Uterus (tissue), 4 donors: Measurements from ENCODE around the gene GATAD2B. TPM values are rescaled to one million over a fixed set of nuclear protein-coding genes. Genes with fewer than 3 reads are reported as not detected.

Experiments used
- DNase-seq, 2 donors: peaks; one replicate each; pipeline ENCODE4 v3.0.0-alpha.2; 2019 to 2020
- H3K27ac ChIP-seq, 2 donors: fragments of 200-600 bp; sonication (generic); 1 replicate in 1 of 2; 2 replicates in 1 of 2; pipeline ENCODE4 v1.5.1; 2016 to 2018
- H3K27me3 ChIP-seq, 2 donors: fragments of 200-600 bp; sonication (generic); one replicate each; pipeline ENCODE4 v1.5.1; 2018 to 2019; ENCODE audit warnings: control low read depth in 1 of 2
- H3K36me3 ChIP-seq, 2 donors: fragments of 200-600 bp; sonication (generic); one replicate each; pipeline ENCODE4 v1.5.1; 2019; ENCODE audit warnings: control low read depth in 1 of 2
- H3K4me1 ChIP-seq, 2 donors: fragments of 200-600 bp; sonication (generic); one replicate each; pipeline ENCODE4 v1.5.1; 2018 to 2019; ENCODE audit warnings: control low read depth in 1 of 2
- H3K4me3 ChIP-seq, 2 donors: fragments of 200-600 bp; sonication (generic); 1 replicate in 1 of 2; 2 replicates in 1 of 2; pipeline ENCODE4 v1.5.1; 2018 to 2019; ENCODE audit warnings: mild to moderate bottlenecking in 1 of 2
- H3K9me3 ChIP-seq, 2 donors: fragments of 200-600 bp; sonication (generic); one replicate each; pipeline ENCODE4 v1.5.1; 2019; ENCODE audit warnings: control low read depth in 1 of 2
- CTCF ChIP-seq, 4 experiments: fragments of 200-600 bp in 2 of 4; fragments of 450-650 bp in 2 of 4; sonication (generic) in 2 of 4; IDR thresholded peaks; one replicate each; pipeline ENCODE4 v1.5.1; 2016 to 2019; ENCODE audit warnings: antibody characterized with exemption in 4 of 4, mild to moderate bottlenecking in 2 of 4, moderate library complexity in 1 of 4
- POLR2A ChIP-seq, 2 donors: fragments of 450-650 bp; IDR thresholded peaks; one replicate each; pipeline ENCODE4 v1.6.1; 2016; ENCODE audit warnings: antibody characterized with exemption in 2 of 2, mild to moderate bottlenecking in 1 of 2, moderate library complexity in 1 of 2
- intact Hi-C: fragments of 100-400 bp; cut with DNase I; formaldehyde crosslinking; loops from one replicate; pipeline ENCODE4 v1.15.1; 2023; ENCODE audit warnings: low total_unique reads
- total RNA-seq, 4 donors: library from RNA; depleted of rRNA in 3 of 4; stranded (reverse); fragments of >200 nt in 3 of 4; gene quantifications; one replicate each; pipeline versions ENCODE4 v1.1.0 to v1.2.4, GENCODE V29; 2014 to 2023
- donor health status: DM: yes; HTN: yes; CAD: no.

The GATAD2B gene
- total RNA-seq, 4 donors from 2014 or later, result 7.1 to 79.0 (median 26.6) TPM

DNA sequence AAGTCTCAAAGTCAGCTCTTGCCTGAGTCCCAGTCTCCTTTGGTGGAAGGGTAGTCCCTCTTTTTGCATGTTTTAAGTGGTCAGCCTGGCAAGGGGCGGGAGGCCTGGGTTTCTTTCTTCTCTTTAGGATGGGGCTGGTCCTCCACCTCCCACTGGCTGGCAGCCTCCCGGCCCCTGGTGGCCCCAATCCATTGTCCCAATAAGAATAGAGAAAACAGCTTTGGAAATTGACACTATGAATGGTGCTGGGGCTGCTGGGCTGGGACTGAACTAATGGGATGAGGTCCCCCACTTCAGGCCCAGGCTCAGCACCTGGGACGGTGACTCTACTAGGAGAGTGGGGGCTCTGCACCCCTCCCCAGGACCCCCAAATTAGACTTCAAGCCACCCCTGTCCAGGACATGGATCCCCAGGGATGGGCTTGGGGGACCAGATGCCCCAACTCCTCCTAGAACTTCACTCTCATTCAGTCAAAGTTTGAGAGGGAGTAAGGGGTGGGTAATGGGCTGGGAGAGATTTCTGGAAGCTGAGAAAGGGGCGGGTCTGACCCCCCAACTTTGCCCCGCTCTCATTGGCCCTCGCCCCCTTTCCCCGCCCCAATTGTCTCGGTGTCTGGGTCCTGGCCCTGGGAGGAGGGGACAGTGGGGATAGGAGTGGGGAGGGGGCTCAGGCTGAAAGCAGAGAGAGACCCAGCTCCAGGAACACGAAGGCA is 129.4 kb downstream of the GATAD2B start:
- peaks cover 0 to 3% of the 10 kb centered on the region in 2 donors for H3K4me1 ChIP-seq
- no peaks in the 10 kb centered on the region for H3K36me3 ChIP-seq
- no peaks in the 10 kb centered on the region for H3K27me3 ChIP-seq
- intact Hi-C loops, result loop anchor here (10.0 kb wide), 1 partner anchor 181 kb away; the partner anchor contains the start of gene JTB
- TF ChIP-seq POLR2A (IDR thresholded peaks at IDR 0.05) (no peak), CTCF (IDR thresholded peaks at IDR 0.05) (no peak)
- no peaks in the 10 kb centered on the region for H3K9me3 ChIP-seq
- no peak overlapping the region for H3K27ac ChIP-seq
- no peak overlapping the region for H3K4me3 ChIP-seq
- DNase-seq, result no peak

DNA sequence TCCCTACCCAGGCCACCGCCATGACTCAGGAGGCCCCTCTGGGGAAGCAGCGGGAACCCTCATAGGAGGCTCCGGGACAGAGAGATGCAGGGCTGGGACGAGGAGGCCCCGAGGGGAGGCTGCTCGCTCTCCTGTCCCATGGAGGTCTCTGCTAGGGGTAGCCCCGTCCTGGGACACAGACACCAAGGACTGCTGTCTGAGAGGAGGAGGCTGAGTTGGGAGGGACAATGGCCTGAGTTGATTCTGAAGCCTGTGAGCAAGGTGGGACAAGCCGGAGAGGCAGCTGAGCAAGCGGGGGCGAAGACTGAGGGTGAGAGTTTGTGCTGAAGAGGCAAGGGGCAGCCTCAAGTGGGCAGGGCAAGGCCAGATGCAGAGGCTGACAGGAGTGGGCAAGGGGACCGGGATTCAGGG is 130.1 kb downstream of the GATAD2B start:
- no peak for TF ChIP-seq CTCF (IDR thresholded peaks at IDR 0.05)
- no peak for TF ChIP-seq POLR2A (IDR thresholded peaks at IDR 0.05)
- no peak for DNase-seq
- intact Hi-C loops, result loop anchor here (10.0 kb wide), 1 partner anchor 182 kb away; the partner anchor contains the start of gene JTB

DNA sequence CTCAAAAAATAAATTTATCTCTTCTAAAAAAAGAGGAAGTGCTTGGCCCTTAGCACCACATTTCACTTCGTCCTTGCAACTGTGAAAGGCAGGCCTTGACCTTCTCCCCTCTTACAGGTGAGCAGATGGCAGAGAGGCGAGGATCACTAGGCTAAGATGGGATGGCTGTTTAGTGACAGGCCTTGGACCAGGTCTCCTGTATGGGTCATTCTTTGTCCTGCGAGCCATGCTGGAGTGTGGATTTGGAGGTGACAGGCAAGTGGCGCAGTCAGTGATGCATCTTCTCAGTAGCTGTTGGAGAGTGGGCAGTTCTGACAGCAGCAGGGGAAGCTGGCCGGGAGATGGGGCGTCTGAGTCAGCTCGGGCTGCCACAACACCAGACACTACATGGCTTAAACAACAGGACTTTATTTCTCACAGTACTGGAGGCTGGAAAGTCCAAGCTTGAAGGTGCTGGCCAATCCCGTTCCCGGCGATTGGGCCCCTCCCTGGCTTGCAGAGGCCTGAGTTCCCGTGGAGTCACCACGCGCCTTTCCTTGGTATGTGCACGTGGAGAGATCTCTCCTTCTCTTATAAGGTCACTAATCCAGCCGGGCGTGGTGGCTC is 131.0 kb downstream of the GATAD2B start:
- intact Hi-C loops, result loop anchor here (10.0 kb wide), 1 partner anchor 183 kb away; the partner anchor contains the start of gene JTB
- Histone ChIP-seq H3K27me3 (no peaks in the 10 kb centered on the region), H3K36me3 (no peaks in the 10 kb centered on the region), H3K9me3 (no peaks in the 10 kb centered on the region), H3K4me1 (peaks cover 0 to 3% of the 10 kb centered on the region in 2 donors), H3K4me3 (no peak overlapping the region), H3K27ac (peak overlapping the region; percentile 92 to 95)
- TF ChIP-seq CTCF (IDR thresholded peaks at IDR 0.05), result no peak
- TF ChIP-seq POLR2A (IDR thresholded peaks at IDR 0.05), result no peak
- DNase-seq, result no peak

More for the DNA sequence above, 130.1 kb downstream of the GATAD2B start:
- H3K4me3 ChIP-seq, result no peak overlapping the region
- no peaks in the 10 kb centered on the region for H3K36me3 ChIP-seq
- no peaks in the 10 kb centered on the region for H3K9me3 ChIP-seq
- H3K27me3 ChIP-seq, result no peaks in the 10 kb centered on the region
- no peak overlapping the region for H3K27ac ChIP-seq
- H3K4me1 ChIP-seq, result peaks cover 0 to 3% of the 10 kb centered on the region in 2 donors

DNA sequence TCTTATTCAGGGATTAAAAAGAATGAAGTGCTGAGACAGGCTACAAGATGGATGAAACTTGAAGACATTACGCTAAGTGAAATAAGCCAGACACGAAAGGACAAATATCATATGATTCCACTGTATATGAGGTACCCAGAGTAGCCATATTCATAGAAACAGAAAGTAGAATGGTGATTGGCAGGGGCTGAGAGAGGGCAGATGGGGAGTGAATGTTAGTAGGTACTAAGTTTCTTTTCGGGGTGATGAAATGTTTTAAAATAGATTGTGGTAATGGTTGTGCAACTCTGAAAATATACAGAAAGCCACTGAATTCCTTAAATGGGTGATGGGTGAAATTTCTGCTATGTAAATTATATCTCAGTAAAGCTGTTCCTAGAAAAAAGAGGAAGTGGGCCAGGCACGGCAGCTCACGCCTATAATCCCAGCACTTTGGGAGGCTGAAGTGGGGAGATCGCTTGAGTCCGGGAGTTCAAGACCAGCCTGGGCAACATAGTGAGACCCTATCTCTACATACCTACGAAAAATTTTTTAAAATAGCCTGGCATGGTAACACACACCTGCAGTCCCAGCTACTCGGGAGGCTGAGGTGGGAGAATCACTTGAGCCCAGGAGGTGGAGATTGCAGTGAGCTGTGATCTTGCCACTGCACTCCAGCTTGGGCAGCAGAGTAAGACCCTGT is 131.7 kb downstream of the GATAD2B start:
- DNase-seq, result peak in 1 of 2 donors; percentile 47
- H3K4me3 ChIP-seq, result peak overlapping the region in 1 of 2 donors; percentile 28
- no peaks in the 10 kb centered on the region for H3K9me3 ChIP-seq

More for the DNA sequence above, 131.7 kb downstream of the GATAD2B start:
- TF ChIP-seq CTCF (IDR thresholded peaks at IDR 0.05), result no peak
- no peak for TF ChIP-seq POLR2A (IDR thresholded peaks at IDR 0.05)
- H3K27me3 ChIP-seq, result no peaks in the 10 kb centered on the region
- intact Hi-C loops, result loop anchor here (10.0 kb wide), 1 partner anchor 184 kb away; the partner anchor contains the start of gene JTB
- peaks cover 0 to 3% of the 10 kb centered on the region in 2 donors for H3K4me1 ChIP-seq
- H3K36me3 ChIP-seq, result no peaks in the 10 kb centered on the region
- peak overlapping the region; percentile 92 to 95 for H3K27ac ChIP-seq
